ENCODE data around the gene RMND5B. TPM values are rescaled to one million over a fixed set of nuclear protein-coding genes. Genes with fewer than 3 reads are reported as not detected.

The RMND5B gene
- total and polyA plus RNA-seq, 2 of the 13 experiments (the other 11 are each of a cell fraction or from before 2014, with no cell fraction given): 18.6 to 20.4 TPM

- TF ChIP-seq, protein P1, sequence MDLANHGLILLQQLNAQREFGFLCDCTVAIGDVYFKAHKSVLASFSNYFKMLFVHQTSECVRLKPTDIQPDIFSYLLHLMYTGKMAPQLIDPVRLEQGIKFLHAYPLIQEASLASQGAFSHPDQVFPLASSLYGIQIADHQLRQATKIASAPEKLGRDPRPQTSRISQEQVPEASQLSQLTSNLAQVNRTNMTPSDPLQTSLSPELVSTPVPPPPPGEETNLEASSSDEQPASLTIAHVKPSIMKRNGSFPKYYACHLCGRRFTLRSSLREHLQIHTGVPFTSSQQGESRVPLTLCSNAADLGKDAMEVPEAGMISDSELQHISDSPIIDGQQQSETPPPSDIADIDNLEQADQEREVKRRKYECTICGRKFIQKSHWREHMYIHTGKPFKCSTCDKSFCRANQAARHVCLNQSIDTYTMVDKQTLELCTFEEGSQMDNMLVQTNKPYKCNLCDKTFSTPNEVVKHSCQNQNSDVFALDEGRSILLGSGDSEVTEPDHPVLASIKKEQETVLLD (CRISPR knock-in tag; IDR thresholded peaks at IDR 0.05; ENCODE audit: low read depth): no peak
- TF ChIP-seq HOXA9 (CRISPR knock-in tag; IDR thresholded peaks at IDR 0.05; ENCODE audit: borderline replicate concordance): no peak
- no peak for TF ChIP-seq PLSCR1 (CRISPR knock-in tag; IDR thresholded peaks at IDR 0.05; ENCODE audit: borderline replicate concordance)
- TF ChIP-seq HNRNPLL (IDR thresholded peaks at IDR 0.05; ENCODE audit: low read depth, low read length, poor library complexity, severe bottlenecking): peak; percentile 93
- TF ChIP-seq ATF7-NPFF (CRISPR knock-in tag; IDR thresholded peaks at IDR 0.05; ENCODE audit: low read depth): no peak
- TF ChIP-seq, protein P2, sequence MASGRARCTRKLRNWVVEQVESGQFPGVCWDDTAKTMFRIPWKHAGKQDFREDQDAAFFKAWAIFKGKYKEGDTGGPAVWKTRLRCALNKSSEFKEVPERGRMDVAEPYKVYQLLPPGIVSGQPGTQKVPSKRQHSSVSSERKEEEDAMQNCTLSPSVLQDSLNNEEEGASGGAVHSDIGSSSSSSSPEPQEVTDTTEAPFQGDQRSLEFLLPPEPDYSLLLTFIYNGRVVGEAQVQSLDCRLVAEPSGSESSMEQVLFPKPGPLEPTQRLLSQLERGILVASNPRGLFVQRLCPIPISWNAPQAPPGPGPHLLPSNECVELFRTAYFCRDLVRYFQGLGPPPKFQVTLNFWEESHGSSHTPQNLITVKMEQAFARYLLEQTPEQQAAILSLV (CRISPR knock-in tag; IDR thresholded peaks at IDR 0.05; ENCODE audit: borderline replicate concordance): peak; percentile 81; the same call in 1 of the 2 replicates
- 0 out of 2 replicates have a peak, but pooled peaks have one; percentile 39 for TF ChIP-seq ZNF556 (CRISPR knock-in tag; IDR thresholded peaks at IDR 0.05; ENCODE audit: borderline replicate concordance)
- TF ChIP-seq ZNF33B (CRISPR knock-in tag; IDR thresholded peaks at IDR 0.05): 0 out of 2 replicates have a peak, but pooled peaks have one; percentile 30
- TF ChIP-seq FOXA1 (IDR thresholded peaks at IDR 0.05): no peak
- no peak for TF ChIP-seq FOXA1 (CRISPR knock-in tag; IDR thresholded peaks at IDR 0.05)
- TF ChIP-seq, protein P3, sequence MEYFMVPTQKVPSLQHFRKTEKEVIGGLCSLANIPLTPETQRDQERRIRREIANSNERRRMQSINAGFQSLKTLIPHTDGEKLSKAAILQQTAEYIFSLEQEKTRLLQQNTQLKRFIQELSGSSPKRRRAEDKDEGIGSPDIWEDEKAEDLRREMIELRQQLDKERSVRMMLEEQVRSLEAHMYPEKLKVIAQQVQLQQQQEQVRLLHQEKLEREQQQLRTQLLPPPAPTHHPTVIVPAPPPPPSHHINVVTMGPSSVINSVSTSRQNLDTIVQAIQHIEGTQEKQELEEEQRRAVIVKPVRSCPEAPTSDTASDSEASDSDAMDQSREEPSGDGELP (IDR thresholded peaks at IDR 0.05; ENCODE audit: borderline replicate concordance, low read depth): peak; percentile 72; the same call in 1 of the 2 replicates
- TF ChIP-seq GABPB1 (CRISPR knock-in tag; IDR thresholded peaks at IDR 0.05): peak; percentile 44; the same call in 1 of the 2 replicates
- TF ChIP-seq, protein P4, sequence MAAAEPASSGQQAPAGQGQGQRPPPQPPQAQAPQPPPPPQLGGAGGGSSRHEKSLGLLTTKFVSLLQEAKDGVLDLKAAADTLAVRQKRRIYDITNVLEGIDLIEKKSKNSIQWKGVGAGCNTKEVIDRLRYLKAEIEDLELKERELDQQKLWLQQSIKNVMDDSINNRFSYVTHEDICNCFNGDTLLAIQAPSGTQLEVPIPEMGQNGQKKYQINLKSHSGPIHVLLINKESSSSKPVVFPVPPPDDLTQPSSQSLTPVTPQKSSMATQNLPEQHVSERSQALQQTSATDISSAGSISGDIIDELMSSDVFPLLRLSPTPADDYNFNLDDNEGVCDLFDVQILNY (CRISPR knock-in tag; conservative IDR thresholded peaks at IDR 0.05): no peak
- TF ChIP-seq RORA (CRISPR knock-in tag; IDR thresholded peaks at IDR 0.05): no peak
- TF ChIP-seq KDM5B (CRISPR knock-in tag; IDR thresholded peaks at IDR 0.05; ENCODE audit: borderline replicate concordance): peak; percentile 72; the same call in 1 of the 2 replicates
- TF ChIP-seq, protein P5, sequence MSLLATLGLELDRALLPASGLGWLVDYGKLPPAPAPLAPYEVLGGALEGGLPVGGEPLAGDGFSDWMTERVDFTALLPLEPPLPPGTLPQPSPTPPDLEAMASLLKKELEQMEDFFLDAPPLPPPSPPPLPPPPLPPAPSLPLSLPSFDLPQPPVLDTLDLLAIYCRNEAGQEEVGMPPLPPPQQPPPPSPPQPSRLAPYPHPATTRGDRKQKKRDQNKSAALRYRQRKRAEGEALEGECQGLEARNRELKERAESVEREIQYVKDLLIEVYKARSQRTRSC (CRISPR knock-in tag; IDR thresholded peaks at IDR 0.05; ENCODE audit: low read depth): no peak
- TF ChIP-seq ATF1 (CRISPR knock-in tag; IDR thresholded peaks at IDR 0.05): no peak
- no peak; the same call in 1 of the 2 replicates for TF ChIP-seq ZFX (CRISPR knock-in tag; IDR thresholded peaks at IDR 0.05; ENCODE audit: low read depth)
- TF ChIP-seq PCBP2 (optimal IDR thresholded peaks at IDR 0.05; ENCODE audit: low read depth, low read length, poor library complexity, severe bottlenecking): no peak
- TF ChIP-seq MYPOP (CRISPR knock-in tag; IDR thresholded peaks at IDR 0.05): peak; percentile 80; the same call in 1 of the 2 replicates
These were observed 10.0 kb upstream of the RMND5B start (continued) for GRCh38 chr5:178120607-178121357.

Measured in HepG2 (cell line).